ENCODE results near the gene TMEM235.

DNA sequence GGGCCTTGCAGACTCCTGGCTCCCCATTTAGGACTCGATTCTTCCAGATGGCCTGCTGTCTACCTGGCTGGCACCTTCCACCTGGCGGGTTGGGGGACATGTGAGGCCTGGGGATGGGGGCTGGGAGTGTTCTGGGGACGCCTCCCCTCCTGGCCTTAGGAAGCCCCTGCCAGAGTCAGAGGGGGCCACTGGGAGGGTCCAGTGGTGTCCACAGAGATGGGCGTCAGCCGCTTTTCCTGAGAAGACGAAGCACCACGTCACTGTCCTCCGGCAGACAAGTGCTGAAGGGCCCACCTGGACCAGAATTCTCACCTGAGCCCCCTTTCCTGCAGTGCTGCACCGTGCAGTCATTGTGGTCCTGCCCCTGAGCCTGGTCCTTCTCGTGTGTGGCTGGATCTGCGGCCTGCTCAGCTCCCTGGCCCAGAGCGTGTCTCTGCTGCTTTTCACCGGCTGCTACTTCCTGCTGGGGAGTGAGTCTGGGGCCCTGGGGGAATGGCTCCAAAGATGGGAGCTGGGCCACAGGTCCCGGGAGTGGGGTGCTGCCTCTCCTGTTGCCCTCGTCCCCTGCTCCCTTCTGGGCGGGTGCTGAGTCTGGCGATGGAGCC lies 2.9 kb downstream of the TMEM235 start:
- TF ChIP-seq, protein P1, sequence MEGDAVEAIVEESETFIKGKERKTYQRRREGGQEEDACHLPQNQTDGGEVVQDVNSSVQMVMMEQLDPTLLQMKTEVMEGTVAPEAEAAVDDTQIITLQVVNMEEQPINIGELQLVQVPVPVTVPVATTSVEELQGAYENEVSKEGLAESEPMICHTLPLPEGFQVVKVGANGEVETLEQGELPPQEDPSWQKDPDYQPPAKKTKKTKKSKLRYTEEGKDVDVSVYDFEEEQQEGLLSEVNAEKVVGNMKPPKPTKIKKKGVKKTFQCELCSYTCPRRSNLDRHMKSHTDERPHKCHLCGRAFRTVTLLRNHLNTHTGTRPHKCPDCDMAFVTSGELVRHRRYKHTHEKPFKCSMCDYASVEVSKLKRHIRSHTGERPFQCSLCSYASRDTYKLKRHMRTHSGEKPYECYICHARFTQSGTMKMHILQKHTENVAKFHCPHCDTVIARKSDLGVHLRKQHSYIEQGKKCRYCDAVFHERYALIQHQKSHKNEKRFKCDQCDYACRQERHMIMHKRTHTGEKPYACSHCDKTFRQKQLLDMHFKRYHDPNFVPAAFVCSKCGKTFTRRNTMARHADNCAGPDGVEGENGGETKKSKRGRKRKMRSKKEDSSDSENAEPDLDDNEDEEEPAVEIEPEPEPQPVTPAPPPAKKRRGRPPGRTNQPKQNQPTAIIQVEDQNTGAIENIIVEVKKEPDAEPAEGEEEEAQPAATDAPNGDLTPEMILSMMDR (IDR thresholded peaks at IDR 0.05) = no peak
- no peak for TF ChIP-seq POLR2A (IDR thresholded peaks at IDR 0.05)
